ENCODE results near the gene UBA6. TPM values are rescaled to one million over a fixed set of nuclear protein-coding genes. Genes with fewer than 3 reads are reported as not detected.

The UBA6 gene
- total and polyA plus RNA-seq, 9 donors, result 7.4 to 51.7 (median 39.4) TPM

- Histone ChIP-seq H3K4me1 (ENCODE audit: insufficient read depth) (no peaks in the 10 kb centered on the region), H3K36me3 (no peaks in the 10 kb centered on the region), H3K27me3 (no peaks in the 10 kb centered on the region), H3K27ac (no peak overlapping the region), H3K4me3 (no peak overlapping the region), H3K9me3 (peaks cover 0 to 6% of the 10 kb centered on the region in 2 donors)
- intact Hi-C loops (cut with DNase I), result no loop called here
- TF ChIP-seq CTCF (IDR thresholded peaks at IDR 0.05) (no peak), POLR2A (IDR thresholded peaks at IDR 0.05) (no peak), EP300 (IDR thresholded peaks at IDR 0.05) (no peak)
- DNase-seq, result no peak
Observed at GRCh38 chr4:67691328-67691727, 9.6 kb downstream of the UBA6 start.

- Histone ChIP-seq H3K36me3 (no peaks in the 10 kb centered on the region), H3K27ac (no peak overlapping the region), H3K9me3 (peaks cover 0 to 6% of the 10 kb centered on the region in 2 donors), H3K4me3 (no peak overlapping the region), H3K4me1 (ENCODE audit: insufficient read depth) (no peaks in the 10 kb centered on the region), H3K27me3 (no peaks in the 10 kb centered on the region)
- TF ChIP-seq EP300 (IDR thresholded peaks at IDR 0.05) (no peak), CTCF (IDR thresholded peaks at IDR 0.05) (no peak), POLR2A (IDR thresholded peaks at IDR 0.05) (no peak)
- intact Hi-C loops (cut with DNase I), result no loop called here
- no peak for DNase-seq
- WGBS, 3 donors, result 92 to 94% (median 93%) methylated on average over 4 of the region's 4 CpGs
Observed at GRCh38 chr4:67687636-67688035, 13.3 kb downstream of the UBA6 start.

- H3K9me3 ChIP-seq, result no peaks in the 10 kb centered on the region
- no peaks in the 10 kb centered on the region for H3K27me3 ChIP-seq
- TF ChIP-seq EP300 (IDR thresholded peaks at IDR 0.05) (no peak), CTCF (IDR thresholded peaks at IDR 0.05) (no peak), POLR2A (IDR thresholded peaks at IDR 0.05) (no peak)
- H3K4me3 ChIP-seq, result no peak overlapping the region
- no peaks in the 10 kb centered on the region for H3K4me1 ChIP-seq (ENCODE audit: insufficient read depth)
- intact Hi-C loops (cut with DNase I), result no loop called here
- no peaks in the 10 kb centered on the region for H3K36me3 ChIP-seq
- 96 to 99% (median 97%) methylated on average over 5 of the region's 5 CpGs for WGBS, 3 donors
- DNase-seq, result no peak
- H3K27ac ChIP-seq, result no peak overlapping the region
Observed at GRCh38 chr4:67685532-67685859, 15.5 kb downstream of the UBA6 start.

DNA sequence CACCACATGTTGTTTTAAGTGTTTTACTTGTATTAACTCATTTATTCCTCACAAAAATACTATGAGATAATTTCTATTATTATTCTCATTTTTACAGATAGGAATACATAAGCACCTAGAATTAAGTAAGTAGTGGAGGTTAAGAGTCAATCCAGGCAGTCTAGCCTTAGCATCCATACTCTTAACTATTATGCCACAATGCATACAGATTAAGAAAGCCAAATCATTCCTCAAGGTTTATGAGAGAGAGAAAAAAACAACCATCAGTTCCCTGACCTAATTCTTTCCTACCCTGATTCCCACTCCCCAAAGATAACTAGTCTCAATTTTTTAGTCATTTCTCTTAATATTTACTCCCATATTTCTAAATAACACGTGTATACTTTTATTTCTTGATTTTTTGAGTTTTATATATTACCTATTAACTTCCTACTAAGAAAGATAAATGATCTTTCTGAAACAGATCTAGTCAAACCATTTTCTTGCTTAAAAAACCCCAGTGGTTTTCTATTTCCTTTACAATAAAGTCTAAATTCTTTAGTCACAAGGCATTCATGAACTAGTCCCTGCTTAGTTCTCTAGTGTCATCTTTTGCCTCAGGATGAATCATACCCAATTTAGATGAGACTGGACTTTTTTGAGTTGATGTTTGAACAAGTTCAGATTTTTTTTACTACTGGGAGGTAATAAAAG, 16.0 kb downstream of the UBA6 start:
- H3K9me3 ChIP-seq, result no peaks in the 10 kb centered on the region
- TF ChIP-seq POLR2A (IDR thresholded peaks at IDR 0.05) (no peak), CTCF (IDR thresholded peaks at IDR 0.05) (no peak), EP300 (IDR thresholded peaks at IDR 0.05) (no peak)
- no peak for DNase-seq
- no peaks in the 10 kb centered on the region for H3K27me3 ChIP-seq
- no peak overlapping the region for H3K4me3 ChIP-seq
- H3K4me1 ChIP-seq (ENCODE audit: insufficient read depth), result no peaks in the 10 kb centered on the region
- H3K36me3 ChIP-seq, result no peaks in the 10 kb centered on the region
- no peak overlapping the region for H3K27ac ChIP-seq
- WGBS, 3 donors, result 47 to 91% (median 90%) methylated on average over 1 of the region's 1 CpG
- intact Hi-C loops (cut with DNase I), result no loop called here

All from ovary (tissue), 9 donors.